Measurements from ENCODE around the gene FA2H.

Gene FA2H

DNA sequence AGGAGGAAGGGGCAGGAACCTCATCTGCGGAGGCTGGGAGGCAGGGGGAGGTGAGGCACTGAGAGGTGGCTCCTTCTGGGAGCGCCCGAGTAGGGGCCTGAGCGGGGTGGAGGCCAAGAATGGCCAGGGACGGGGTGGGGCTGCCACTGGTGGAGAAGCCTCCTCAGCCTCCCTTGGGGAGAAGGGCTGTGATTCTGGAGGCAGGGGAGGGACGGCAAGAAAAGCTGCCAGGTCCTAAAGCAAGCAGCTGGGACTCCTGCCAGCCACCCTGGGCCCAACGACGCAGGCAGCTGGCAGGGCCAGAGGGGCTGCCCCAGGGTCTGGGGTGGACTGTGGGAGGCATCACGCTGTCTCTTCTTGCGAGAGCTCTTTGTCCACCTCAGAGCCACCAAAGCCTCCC lies 61.3 kb downstream of the FA2H start:
- no peak overlapping the region for H3K9ac ChIP-seq (ENCODE audit: low read depth, low read length)
- no peaks in the 10 kb centered on the region for H3K9me3 ChIP-seq (ENCODE audit: control insufficient read depth, insufficient read depth, low read length)
- H3K36me3 ChIP-seq (ENCODE audit: insufficient read depth, low read length) = no peaks in the 10 kb centered on the region
- H3K4me1 ChIP-seq (ENCODE audit: insufficient read depth, low read length) = no peaks in the 10 kb centered on the region

DNA sequence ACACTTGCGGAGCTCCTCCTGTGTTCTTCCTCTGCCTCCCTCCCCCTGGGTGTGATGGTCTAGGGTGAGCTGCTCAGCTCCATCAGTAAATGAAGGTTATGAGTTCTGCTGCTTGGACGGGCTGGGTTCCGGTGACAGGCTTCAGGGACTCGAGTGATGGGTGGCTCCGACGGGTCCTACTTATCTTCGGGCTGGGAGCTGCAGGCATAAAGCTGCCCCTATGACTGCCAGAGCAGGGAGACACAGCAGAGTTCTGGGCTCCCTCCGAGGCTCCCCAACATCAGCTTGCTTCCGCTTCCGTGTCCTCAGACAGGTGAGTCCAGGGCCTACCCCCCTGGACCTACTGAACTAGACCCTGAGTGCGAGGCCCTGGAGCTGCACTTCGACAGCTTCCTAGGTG lies 62.7 kb downstream of the FA2H start:
- Histone ChIP-seq H3K9me3 (ENCODE audit: control insufficient read depth, insufficient read depth, low read length) (no peaks in the 10 kb centered on the region), H3K9ac (ENCODE audit: low read depth, low read length) (no peak overlapping the region), H3K36me3 (ENCODE audit: insufficient read depth, low read length) (no peaks in the 10 kb centered on the region), H3K4me1 (ENCODE audit: insufficient read depth, low read length) (no peaks in the 10 kb centered on the region)

DNA sequence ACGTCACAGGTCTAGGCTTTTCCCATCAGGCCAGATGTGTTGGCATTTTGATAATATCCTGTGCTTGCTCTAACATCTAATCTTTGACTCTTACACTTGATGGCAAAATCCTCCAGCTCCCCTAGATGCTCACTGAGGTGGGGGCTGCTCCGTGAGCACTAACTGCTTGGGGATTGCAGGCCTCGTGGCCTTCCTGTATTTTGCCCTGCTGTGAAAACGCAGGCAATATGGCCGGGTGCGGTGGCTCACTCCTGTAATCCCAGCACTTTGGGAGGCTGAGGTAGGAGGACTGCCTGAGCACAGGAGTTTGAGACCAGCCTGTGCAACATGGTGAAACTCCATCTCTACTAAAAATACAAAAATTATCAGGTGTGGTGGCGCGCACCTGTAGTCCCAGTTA lies 64.2 kb downstream of the FA2H start:
- no peaks in the 10 kb centered on the region for H3K9me3 ChIP-seq (ENCODE audit: control insufficient read depth, insufficient read depth, low read length)
- H3K36me3 ChIP-seq (ENCODE audit: insufficient read depth, low read length) = no peaks in the 10 kb centered on the region
- no peak overlapping the region for H3K9ac ChIP-seq (ENCODE audit: low read depth, low read length)
- no peaks in the 10 kb centered on the region for H3K4me1 ChIP-seq (ENCODE audit: insufficient read depth, low read length)

DNA sequence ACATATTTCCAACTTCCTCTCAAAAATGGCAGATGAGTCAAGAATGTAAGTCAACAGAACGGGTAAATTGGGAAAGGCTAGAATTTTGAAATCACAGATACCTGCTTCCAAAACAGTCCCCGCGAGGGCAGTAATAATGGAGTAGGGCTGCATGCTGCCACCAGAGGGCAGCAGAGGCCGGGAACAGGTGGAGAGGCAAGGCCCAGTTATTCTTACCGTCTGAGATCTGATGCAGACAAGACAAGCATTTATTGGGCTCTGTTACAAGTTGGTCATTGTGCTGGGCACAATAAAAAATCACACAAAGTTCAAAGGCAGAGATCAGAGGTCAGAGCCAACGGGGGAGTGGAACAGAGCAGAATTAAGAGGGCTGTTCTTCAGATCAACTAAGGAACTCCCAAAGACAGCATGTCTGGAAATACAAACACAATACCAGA lies 65.2 kb downstream of the FA2H start:
- H3K4me1 ChIP-seq (ENCODE audit: insufficient read depth, low read length) = no peaks in the 10 kb centered on the region
- H3K9ac ChIP-seq (ENCODE audit: low read depth, low read length) = no peak overlapping the region
- no peaks in the 10 kb centered on the region for H3K9me3 ChIP-seq (ENCODE audit: control insufficient read depth, insufficient read depth, low read length)
- H3K36me3 ChIP-seq (ENCODE audit: insufficient read depth, low read length) = no peaks in the 10 kb centered on the region

DNA sequence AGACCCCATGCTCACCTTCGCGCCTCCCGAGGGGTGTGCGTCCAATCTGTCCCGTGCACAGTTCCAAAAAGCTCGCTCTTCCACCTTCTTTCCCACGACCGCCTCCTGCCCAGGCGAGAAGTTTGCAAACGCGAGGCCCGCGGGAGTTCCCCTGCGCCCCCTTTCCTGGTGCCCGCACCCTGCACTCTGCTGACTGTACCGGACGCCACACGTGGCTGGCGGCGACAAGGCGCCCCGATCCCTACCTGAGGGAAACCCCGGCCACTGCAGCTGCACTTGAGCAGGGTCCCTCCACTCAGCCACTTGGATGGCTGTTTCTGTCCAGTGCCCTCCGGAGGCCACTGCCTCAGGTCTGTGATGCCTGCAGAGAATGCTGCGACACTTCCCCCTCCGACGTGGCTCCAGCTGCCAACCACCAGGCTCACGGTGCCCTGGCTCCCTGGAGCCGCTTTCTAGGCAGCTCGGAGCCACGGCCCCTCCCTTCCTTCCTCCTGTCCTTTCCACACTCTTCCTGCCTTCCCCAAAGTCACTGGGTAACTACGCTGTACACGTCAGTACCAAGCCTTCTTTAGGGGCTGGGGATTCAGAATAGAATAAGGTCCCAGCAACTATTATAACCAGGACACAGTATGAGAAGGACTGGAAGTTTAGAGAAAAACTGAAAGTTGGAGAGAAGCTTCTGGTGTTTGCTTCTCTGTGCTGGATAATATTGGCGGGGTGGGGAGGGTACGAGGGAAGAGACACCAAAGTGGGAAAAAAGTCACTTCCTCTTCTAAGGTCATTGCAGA lies 74.0 kb downstream of the FA2H start, which contains the start of gene MLKL:
MLKL (minus strand) TSS at position 425 of the 788 bp plus-strand sequence. CDS start 5,105 bp downstream, outside the sequence.
- peak within 1 kb of the TSS; percentile 64 for H3K9ac ChIP-seq (ENCODE audit: low read depth, low read length)
- no peaks in the 10 kb centered on the region for H3K9me3 ChIP-seq (ENCODE audit: control insufficient read depth, insufficient read depth, low read length)
- 0 out of 2 replicates have a peak, but pooled peaks cover 6% of the 10 kb centered on the region for H3K4me1 ChIP-seq (ENCODE audit: insufficient read depth, low read length)
- no peaks in the 10 kb centered on the region for H3K36me3 ChIP-seq (ENCODE audit: insufficient read depth, low read length)

DNA sequence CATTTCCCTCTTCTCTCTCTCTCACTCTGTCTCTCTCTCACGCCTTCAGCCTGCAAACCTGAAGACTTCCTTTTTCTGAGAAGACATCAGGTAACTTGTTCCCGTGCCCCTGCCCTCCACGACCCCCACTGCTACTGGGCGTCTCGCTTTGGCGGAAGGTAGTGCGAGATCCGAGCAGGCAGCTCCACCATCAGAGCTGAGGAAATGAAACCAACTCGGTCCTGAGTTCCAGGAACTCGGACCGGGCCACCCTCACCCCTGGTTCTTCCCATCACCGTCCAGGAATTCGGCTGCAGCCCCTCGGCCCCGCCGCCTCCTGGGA lies 74.5 kb downstream of the FA2H start:
- H3K4me1 ChIP-seq (ENCODE audit: insufficient read depth, low read length) = 0 out of 2 replicates have a peak, but pooled peaks cover 6% of the 10 kb centered on the region
- H3K9me3 ChIP-seq (ENCODE audit: control insufficient read depth, insufficient read depth, low read length) = no peaks in the 10 kb centered on the region
- peak overlapping the region; percentile 64 for H3K9ac ChIP-seq (ENCODE audit: low read depth, low read length)
- no peaks in the 10 kb centered on the region for H3K36me3 ChIP-seq (ENCODE audit: insufficient read depth, low read length)

DNA sequence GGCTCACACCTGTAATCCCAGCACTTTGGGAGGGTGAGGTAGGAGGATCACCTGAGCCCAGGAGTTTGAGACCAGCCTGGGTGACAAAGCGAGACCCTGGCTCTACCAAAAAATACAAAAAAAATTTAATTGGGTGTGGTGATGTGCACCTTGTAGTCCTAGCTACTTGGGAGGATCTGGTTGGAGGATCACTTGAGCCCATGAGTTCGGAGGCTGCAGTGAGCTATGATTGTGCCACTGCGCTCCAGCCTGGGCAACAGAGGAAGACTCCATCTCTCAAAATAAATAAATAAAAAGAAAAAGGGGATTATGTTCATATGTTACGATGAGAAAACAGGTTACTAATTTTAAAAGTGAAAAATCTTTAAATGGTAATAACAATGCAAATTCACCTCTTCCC lies 75.0 kb downstream of the FA2H start:
- H3K36me3 ChIP-seq (ENCODE audit: insufficient read depth, low read length) = no peaks in the 10 kb centered on the region
- H3K9ac ChIP-seq (ENCODE audit: low read depth, low read length) = peak overlapping the region; percentile 64; the same call in 1 of the 2 replicates
- H3K9me3 ChIP-seq (ENCODE audit: control insufficient read depth, insufficient read depth, low read length) = no peaks in the 10 kb centered on the region
- 0 out of 2 replicates have a peak, but pooled peaks cover 6% of the 10 kb centered on the region for H3K4me1 ChIP-seq (ENCODE audit: insufficient read depth, low read length)

DNA sequence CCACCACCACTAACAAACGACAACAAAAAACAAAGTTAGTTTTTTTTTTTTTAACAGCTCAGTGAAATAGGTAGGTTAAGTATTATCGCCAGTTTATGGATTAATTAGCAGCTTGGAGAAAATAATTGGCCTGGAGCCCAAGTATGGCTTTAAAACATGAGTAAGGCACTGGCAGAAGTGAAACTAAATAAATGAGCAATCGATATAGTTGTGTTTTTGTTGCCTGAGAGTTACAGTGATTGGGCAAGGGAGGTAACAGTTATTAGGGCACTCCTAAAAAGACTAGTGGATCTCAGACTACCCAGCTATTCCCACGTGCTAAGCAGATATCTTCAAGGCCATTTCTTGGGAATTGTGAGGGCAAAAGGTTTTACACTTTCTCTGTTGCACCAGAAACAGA lies 76.4 kb downstream of the FA2H start:
- H3K9ac ChIP-seq (ENCODE audit: low read depth, low read length) = no peak overlapping the region
- no peaks in the 10 kb centered on the region for H3K9me3 ChIP-seq (ENCODE audit: control insufficient read depth, insufficient read depth, low read length)
- H3K36me3 ChIP-seq (ENCODE audit: insufficient read depth, low read length) = no peaks in the 10 kb centered on the region
- 0 out of 2 replicates have a peak, but pooled peaks cover 6% of the 10 kb centered on the region for H3K4me1 ChIP-seq (ENCODE audit: insufficient read depth, low read length)

DNA sequence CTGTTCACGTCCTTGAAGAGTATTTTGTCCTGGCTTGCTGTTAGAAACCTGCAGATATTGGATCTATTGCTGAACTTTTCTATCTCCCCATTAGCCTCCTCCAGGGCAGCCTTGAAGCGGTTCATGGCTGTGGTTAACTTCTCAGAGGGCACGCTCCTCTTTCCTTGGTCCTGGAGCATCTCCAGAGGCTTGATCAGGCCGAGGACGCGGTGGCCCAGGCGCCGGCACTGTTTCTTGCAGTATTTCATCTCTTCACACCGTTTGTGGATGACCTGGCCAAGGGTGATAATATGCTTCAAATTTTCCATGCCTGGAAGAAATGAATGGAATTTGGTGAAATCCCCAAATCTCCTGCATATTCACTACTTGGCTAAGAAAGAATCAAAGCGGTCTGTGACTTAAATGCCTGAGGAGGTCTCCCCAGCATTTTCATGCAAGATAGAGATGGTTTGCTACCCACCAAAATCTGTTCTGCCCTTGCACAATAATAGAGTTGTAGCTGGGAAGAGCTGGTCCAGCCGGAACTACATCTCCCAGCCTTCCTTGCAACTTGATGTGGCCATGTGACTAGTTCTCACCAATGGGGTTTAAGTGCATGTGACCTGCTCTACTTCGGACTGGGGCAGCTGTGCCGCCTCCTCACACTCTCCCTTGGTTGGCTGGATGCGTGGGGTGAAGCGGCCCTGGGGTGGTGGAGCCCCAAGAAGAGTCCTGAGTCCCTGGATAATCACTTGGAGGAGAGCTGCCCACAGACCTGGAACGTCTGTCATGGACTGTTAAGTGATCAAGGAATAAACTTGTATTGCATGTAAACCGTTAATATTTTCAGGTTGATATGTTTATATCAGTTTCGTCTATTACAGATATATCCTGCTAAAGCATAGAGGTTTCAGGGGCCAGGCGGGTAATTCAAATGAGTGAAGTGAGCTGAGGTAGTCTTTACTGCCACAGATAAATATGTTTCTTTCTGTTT lies 78.9 kb downstream of the FA2H start:
- H3K9me3 ChIP-seq (ENCODE audit: control insufficient read depth, insufficient read depth, low read length) = no peaks in the 10 kb centered on the region
- H3K36me3 ChIP-seq (ENCODE audit: insufficient read depth, low read length) = no peaks in the 10 kb centered on the region
- peak overlapping the region; percentile 56; the same call in 1 of the 2 replicates for H3K9ac ChIP-seq (ENCODE audit: low read depth, low read length)
- no peaks in the 10 kb centered on the region for H3K4me1 ChIP-seq (ENCODE audit: insufficient read depth, low read length)

DNA sequence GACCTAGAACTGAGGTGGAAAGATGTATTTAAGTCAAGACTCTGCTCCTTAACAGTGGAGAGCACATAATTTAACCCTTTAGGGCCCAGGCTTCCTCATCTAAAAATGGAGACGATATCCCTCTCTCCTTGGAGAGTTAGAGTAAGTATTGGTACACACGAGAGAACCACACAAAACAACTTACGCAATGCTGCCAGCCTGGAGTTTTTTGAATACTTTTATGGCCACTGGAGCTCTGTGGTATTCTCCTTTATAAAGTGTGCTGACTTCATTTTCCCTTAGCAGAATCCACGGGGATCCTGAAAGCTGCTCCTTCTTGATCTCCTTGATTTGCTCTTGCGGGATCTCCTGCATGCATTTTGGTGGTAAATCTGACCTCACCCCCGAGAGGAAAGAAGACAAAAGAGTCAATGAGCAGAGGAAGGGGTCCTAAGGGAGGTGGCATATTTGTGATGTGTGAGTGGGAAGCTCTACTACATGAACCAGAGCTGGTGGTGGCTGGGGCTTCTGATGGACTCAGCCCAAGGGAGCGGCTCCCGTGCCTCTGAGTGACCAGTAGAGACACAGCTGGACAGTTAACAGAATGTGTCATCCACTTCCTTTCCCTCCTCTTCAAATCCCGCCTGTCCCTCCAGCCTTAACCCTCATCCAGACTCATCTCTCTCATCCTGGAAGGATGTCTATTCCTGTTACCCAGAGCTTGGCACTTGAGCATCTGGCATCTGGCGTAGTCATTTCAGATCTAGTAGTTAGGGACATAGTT lies 83.3 kb downstream of the FA2H start:
- H3K9ac ChIP-seq (ENCODE audit: low read depth, low read length) = no peak overlapping the region
- H3K4me1 ChIP-seq (ENCODE audit: insufficient read depth, low read length) = no peaks in the 10 kb centered on the region
- H3K9me3 ChIP-seq (ENCODE audit: control insufficient read depth, insufficient read depth, low read length) = no peaks in the 10 kb centered on the region
- no peaks in the 10 kb centered on the region for H3K36me3 ChIP-seq (ENCODE audit: insufficient read depth, low read length)

DNA sequence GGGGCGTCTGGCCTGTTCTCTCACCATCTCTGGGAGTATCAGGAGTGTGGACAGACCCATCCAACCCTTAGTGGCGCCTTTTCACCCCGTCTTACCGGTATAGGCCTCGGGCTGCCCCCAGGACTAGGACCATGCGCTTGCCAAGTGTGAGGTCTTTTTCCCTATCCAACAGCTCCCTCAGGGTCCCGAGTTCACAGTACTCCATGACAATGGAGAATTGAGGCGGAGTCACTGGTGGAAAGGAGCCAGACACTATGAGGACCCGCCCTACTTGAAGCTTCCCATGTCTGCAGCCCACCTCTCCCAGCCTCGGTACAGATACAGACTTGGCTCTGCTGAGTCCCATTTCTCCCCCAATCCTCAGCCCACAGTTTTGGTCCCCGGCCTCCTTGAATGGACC lies 92.1 kb downstream of the FA2H start:
- no peaks in the 10 kb centered on the region for H3K36me3 ChIP-seq (ENCODE audit: insufficient read depth, low read length)

DNA sequence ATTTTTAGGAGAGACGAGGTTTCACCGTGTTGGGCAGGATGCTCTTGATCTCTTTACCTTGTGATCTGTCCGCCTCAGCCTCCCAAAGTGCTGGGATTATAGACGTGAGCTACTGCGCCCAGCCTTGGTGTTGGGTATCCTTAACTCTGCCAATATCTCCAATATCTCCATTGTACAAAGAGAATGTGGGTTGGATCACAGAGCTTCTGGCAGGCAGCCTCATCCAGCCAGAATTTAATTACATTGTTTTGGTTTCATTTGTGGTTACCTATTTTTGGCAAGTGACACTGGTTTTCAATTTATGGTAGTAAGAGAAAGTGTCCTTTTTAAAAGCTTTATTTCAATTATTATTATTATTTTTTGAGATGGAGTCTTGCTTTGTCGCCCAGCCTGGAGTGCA lies 93.9 kb downstream of the FA2H start:
- H3K9me3 ChIP-seq (ENCODE audit: control insufficient read depth, insufficient read depth, low read length) = no peaks in the 10 kb centered on the region
- H3K9ac ChIP-seq (ENCODE audit: low read depth, low read length) = no peak overlapping the region
- no peaks in the 10 kb centered on the region for H3K36me3 ChIP-seq (ENCODE audit: insufficient read depth, low read length)
- H3K4me1 ChIP-seq (ENCODE audit: insufficient read depth, low read length) = peaks cover 6% of the 10 kb centered on the region

More for the DNA sequence above, 92.1 kb downstream of the FA2H start:
- Histone ChIP-seq H3K9ac (ENCODE audit: low read depth, low read length) (no peak overlapping the region), H3K9me3 (ENCODE audit: control insufficient read depth, insufficient read depth, low read length) (no peaks in the 10 kb centered on the region), H3K4me1 (ENCODE audit: insufficient read depth, low read length) (peaks cover 6% of the 10 kb centered on the region)

DNA sequence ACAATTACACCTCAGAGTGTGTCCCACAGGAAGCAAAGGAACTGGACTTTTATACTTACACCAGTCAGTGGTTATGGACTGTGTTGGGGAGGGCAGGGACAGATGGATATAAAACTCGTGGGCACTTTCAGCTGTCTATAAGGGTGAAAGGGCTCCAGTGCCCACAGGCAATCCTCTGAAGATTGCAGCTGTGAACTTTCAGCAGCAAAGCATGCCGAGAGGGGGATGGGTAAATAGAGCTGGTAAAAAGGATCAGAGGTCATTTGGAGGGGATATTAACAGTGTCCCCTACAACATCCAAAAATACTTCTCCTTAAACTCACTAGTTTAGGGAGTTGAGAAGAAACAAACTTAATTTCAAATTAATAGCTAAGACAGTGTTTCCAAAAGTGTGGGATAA lies 94.6 kb downstream of the FA2H start:
- Histone ChIP-seq H3K9me3 (ENCODE audit: control insufficient read depth, insufficient read depth, low read length) (no peaks in the 10 kb centered on the region), H3K36me3 (ENCODE audit: insufficient read depth, low read length) (no peaks in the 10 kb centered on the region; the same call in 1 of the 2 replicates), H3K9ac (ENCODE audit: low read depth, low read length) (no peak overlapping the region), H3K4me1 (ENCODE audit: insufficient read depth, low read length) (peaks cover 6% of the 10 kb centered on the region)

DNA sequence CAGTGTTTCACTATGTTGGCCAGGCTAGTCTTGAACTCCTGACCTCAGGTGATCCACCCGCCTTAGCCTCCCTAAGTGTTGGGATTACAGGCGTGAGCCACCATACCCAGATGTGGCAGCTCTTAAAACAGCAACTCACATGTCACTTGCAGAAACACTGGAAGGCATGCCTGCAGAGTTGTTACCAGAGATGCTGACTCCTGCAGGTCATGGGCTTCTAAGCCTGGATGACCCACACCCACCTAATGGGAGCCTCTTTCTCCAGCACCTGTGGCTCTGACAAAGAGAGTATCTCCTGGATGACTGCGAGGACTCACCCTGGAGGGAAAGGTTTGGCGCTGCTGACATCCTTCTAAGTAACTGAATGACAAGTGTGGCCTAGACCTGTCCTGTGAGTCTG lies 96.8 kb downstream of the FA2H start:
- Histone ChIP-seq H3K4me1 (ENCODE audit: insufficient read depth, low read length) (peaks cover 6% of the 10 kb centered on the region), H3K36me3 (ENCODE audit: insufficient read depth, low read length) (no peaks in the 10 kb centered on the region; the same call in 1 of the 2 replicates), H3K9ac (ENCODE audit: low read depth, low read length) (no peak overlapping the region), H3K9me3 (ENCODE audit: control insufficient read depth, insufficient read depth, low read length) (no peaks in the 10 kb centered on the region)

Data from ES-I3 (cell line).